Testis (tissue), 2 donors: ENCODE results near the gene PTDSS2.

Experiments
- POLR2A ChIP-seq: fragments of 450-650 bp; IDR thresholded peaks from one replicate; pipeline ENCODE4 v1.6.1; 2017; ENCODE audit warnings: antibody characterized with exemption, mild to moderate bottlenecking, moderate library complexity
- TF ChIP-seq, protein P1 (sequence below), 3 experiments: fragments of 450-650 bp in 2 of 3; fragments of 200-600 bp in 1 of 3; sonication (generic) in 1 of 3; IDR thresholded peaks; one replicate each; pipeline ENCODE4 v1.5.1; 2016 to 2019; ENCODE audit warnings: antibody characterized with exemption in 3 of 3, mild to moderate bottlenecking in 2 of 3, moderate library complexity in 1 of 3

DNA sequence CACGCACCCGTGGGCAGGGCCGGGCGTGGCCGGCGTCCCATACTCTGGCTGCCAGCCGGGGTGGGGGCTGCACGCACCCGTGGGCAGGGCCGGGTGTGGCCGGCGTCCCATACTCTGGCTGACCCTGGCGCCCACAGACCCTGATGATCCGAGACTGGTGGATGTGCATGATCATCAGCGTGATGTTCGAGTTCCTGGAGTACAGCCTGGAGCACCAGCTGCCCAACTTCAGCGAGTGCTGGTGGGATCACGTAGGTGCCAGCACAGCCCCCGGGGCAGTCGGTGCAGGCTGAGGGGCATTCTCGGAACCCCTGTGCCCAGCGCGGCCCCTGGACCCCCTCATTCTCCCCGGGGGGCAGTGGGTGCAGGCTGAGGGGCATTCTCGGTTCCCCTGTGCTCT lies 38.0 kb downstream of the PTDSS2 start:
- no peak for TF ChIP-seq POLR2A
- TF ChIP-seq, protein P1, sequence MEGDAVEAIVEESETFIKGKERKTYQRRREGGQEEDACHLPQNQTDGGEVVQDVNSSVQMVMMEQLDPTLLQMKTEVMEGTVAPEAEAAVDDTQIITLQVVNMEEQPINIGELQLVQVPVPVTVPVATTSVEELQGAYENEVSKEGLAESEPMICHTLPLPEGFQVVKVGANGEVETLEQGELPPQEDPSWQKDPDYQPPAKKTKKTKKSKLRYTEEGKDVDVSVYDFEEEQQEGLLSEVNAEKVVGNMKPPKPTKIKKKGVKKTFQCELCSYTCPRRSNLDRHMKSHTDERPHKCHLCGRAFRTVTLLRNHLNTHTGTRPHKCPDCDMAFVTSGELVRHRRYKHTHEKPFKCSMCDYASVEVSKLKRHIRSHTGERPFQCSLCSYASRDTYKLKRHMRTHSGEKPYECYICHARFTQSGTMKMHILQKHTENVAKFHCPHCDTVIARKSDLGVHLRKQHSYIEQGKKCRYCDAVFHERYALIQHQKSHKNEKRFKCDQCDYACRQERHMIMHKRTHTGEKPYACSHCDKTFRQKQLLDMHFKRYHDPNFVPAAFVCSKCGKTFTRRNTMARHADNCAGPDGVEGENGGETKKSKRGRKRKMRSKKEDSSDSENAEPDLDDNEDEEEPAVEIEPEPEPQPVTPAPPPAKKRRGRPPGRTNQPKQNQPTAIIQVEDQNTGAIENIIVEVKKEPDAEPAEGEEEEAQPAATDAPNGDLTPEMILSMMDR (IDR thresholded peaks at IDR 0.05): no peak
